GM18526 (cell line): ENCODE measurements around the gene EIF4A2.

ENCODE experiments used
- POLR2A ChIP-seq: IDR thresholded peaks from 3 replicates; pipeline ENCODE4 v1.6.1; 2011; ENCODE audit not compliant: insufficient read length; ENCODE audit errors: extremely low read depth

EIF4A2 gene

GRCh38 chr3:186798239-186798874 lies 15.0 kb downstream of the EIF4A2 start:
- no peak for TF ChIP-seq POLR2A

- TF ChIP-seq POLR2A = no peak
Measured at GRCh38 chr3:186800285-186800684, 16.9 kb downstream of the EIF4A2 start.

GRCh38 chr3:186802701-186803100 lies 19.3 kb downstream of the EIF4A2 start:
- no peak for TF ChIP-seq POLR2A

- TF ChIP-seq POLR2A = peak; percentile 76
Measured at GRCh38 chr3:186806089-186807055, 23.0 kb downstream of the EIF4A2 start, which contains the start of gene RFC4. RFC4 (minus strand) TSS chr3:186806482; CDS start chr3:186804713, 1,769 bp downstream.

- TF ChIP-seq POLR2A = no peak
Measured at GRCh38 chr3:186807231-186807630, 23.9 kb downstream of the EIF4A2 start.

GRCh38 chr3:186810336-186810996 lies 27.1 kb downstream of the EIF4A2 start:
- no peak for TF ChIP-seq POLR2A

- no peak for TF ChIP-seq POLR2A
Measured at GRCh38 chr3:186814100-186814499, 30.7 kb downstream of the EIF4A2 start.

- TF ChIP-seq POLR2A = no peak
Measured at GRCh38 chr3:186815435-186815834, 32.1 kb downstream of the EIF4A2 start.

- no peak for TF ChIP-seq POLR2A
Measured at GRCh38 chr3:186818516-186818915, 35.1 kb downstream of the EIF4A2 start.

GRCh38 chr3:186818956-186819355 lies 35.6 kb downstream of the EIF4A2 start:
- no peak for TF ChIP-seq POLR2A

- no peak for TF ChIP-seq POLR2A
Measured at GRCh38 chr3:186821429-186822387, 38.3 kb downstream of the EIF4A2 start.

- no peak for TF ChIP-seq POLR2A
Measured at GRCh38 chr3:186823386-186823785, 40.0 kb downstream of the EIF4A2 start.

GRCh38 chr3:186824430-186825139 lies 41.2 kb downstream of the EIF4A2 start:
- TF ChIP-seq POLR2A = no peak

GRCh38 chr3:186825294-186825821 lies 42.0 kb downstream of the EIF4A2 start:
- no peak for TF ChIP-seq POLR2A

- TF ChIP-seq POLR2A = no peak
Measured at GRCh38 chr3:186825872-186826409, 42.6 kb downstream of the EIF4A2 start.
